A673 (cell line): ENCODE measurements around the gene GLDC. TPM values are rescaled to one million over a fixed set of nuclear protein-coding genes. Genes with fewer than 3 reads are reported as not detected.

ENCODE experiments used
- BruUV-seq: library from RNA; stranded (reverse); fragments of 400-500 nt; replicated peaks from 2 replicates; lab custom pipeline; 2021; lab: Mats Ljungman, UMichigan
- CTCF ChIA-PET: fragments of 300-600 bp; sonication (Branson Sonifier 250); formaldehyde crosslinking; loops from one replicate; lab custom pipeline; 2022; ENCODE audit warnings: antibody characterized with exemption; lab: Charles Lee
- POLR2A ChIA-PET: fragments of 300-600 bp; sonication (Branson Sonifier 250); formaldehyde crosslinking; loops from one replicate; lab custom pipeline; 2022; ENCODE audit warnings: antibody characterized with exemption; ENCODE audit not compliant: low non-redundant PET; lab: Charles Lee
- DNase-seq: peaks from one replicate; pipeline ENCODE4 v3.0.0-alpha.2; 2015; ENCODE audit warnings: low spot score
- H3K27ac ChIP-seq: fragments of 200-600 bp; sonication (generic); 2 replicates; pipeline ENCODE4 v1.5.1; 2016; ENCODE audit warnings: mixed run types, low read depth, mild to moderate bottlenecking, mixed read lengths, antibody characterized with exemption, low read length; ENCODE audit not compliant: poor library complexity, severe bottlenecking
- H3K27me3 ChIP-seq: fragments of 200-600 bp; sonication (generic); replicated peaks from 2 replicates; pipeline ENCODE4 v1.6.1; 2017; ENCODE audit warnings: mixed run types, low read depth, mild to moderate bottlenecking, mixed read lengths, antibody characterized with exemption, low read length; ENCODE audit not compliant: insufficient read depth, poor library complexity
- H3K36me3 ChIP-seq: fragments of 200-600 bp; sonication (generic); 2 replicates; pipeline ENCODE4 v1.6.1; 2016; ENCODE audit warnings: mixed run types, mild to moderate bottlenecking, mixed read lengths, antibody characterized with exemption, low read length; ENCODE audit not compliant: insufficient read depth, poor library complexity, severe bottlenecking
- H3K4me1 ChIP-seq: fragments of 200-600 bp; sonication (generic); 2 replicates; pipeline ENCODE4 v1.6.1; 2017; ENCODE audit warnings: mixed run types, mild to moderate bottlenecking, mixed read lengths, antibody characterized with exemption, low read length; ENCODE audit not compliant: insufficient read depth, poor library complexity, severe bottlenecking
- H3K4me3 ChIP-seq: fragments of 200-600 bp; sonication (generic); 2 replicates; pipeline ENCODE4 v1.5.1; 2016; ENCODE audit warnings: low read depth, mixed run types, mild to moderate bottlenecking, mixed read lengths, low read length; ENCODE audit not compliant: poor library complexity, severe bottlenecking
- H3K9me3 ChIP-seq: fragments of 200-600 bp; sonication (generic); 2 replicates; pipeline ENCODE4 v1.6.1; 2016; ENCODE audit warnings: mixed run types, low read depth, mild to moderate bottlenecking, mixed read lengths, antibody characterized with exemption, low read length; ENCODE audit not compliant: poor library complexity, severe bottlenecking
- CTCF ChIP-seq: fragments of 300-800, 200-600 bp; sonication (generic); conservative IDR thresholded peaks from 2 replicates; pipeline ENCODE4 v1.5.1; 2017; ENCODE audit warnings: low read depth, mild to moderate bottlenecking, antibody characterized with exemption, low read length, moderate library complexity, mixed read lengths
- EZH2 ChIP-seq: fragments of 200-600 bp; sonication (generic); IDR thresholded peaks from 2 replicates; pipeline ENCODE4 v1.6.1; 2017; ENCODE audit warnings: borderline replicate concordance, low read depth, mild to moderate bottlenecking, mixed read lengths, antibody characterized with exemption, low read length; ENCODE audit not compliant: poor library complexity, severe bottlenecking
- intact Hi-C: fragments of 100-400 bp; cut with micrococcal nuclease; formaldehyde crosslinking; loops from one replicate; pipeline ENCODE4 v1.10.0; 2022; ENCODE audit not compliant: unreplicated experiment
- total RNA-seq: library from RNA; stranded (reverse); gene quantifications from 2 replicates; pipeline ENCODE4 v1.2.3, GENCODE V29; 2021

Gene GLDC
- total RNA-seq, 1 experiment from 2014 or later: 0.32 TPM

GRCh38 chr9:6551136-6551535 lies 94.4 kb downstream of the GLDC start:
- Histone ChIP-seq H3K27ac (no peak overlapping the region), H3K9me3 (no peaks in the 10 kb centered on the region), H3K4me1 (no peaks in the 10 kb centered on the region), H3K4me3 (no peak overlapping the region), H3K36me3 (no peaks in the 10 kb centered on the region), H3K27me3 (no peaks in the 10 kb centered on the region)
- intact Hi-C loops: no loop called here
- no TSS peak for BruUV-seq
- TF ChIP-seq EZH2: no peak
- TF ChIP-seq CTCF: no peak
- POLR2A ChIA-PET: no interaction called here
- CTCF ChIA-PET: no interaction called here
- DNase-seq: no peak

- Histone ChIP-seq H3K36me3 (no peaks in the 10 kb centered on the region), H3K27ac (no peak overlapping the region), H3K4me1 (no peaks in the 10 kb centered on the region), H3K27me3 (no peaks in the 10 kb centered on the region), H3K9me3 (no peaks in the 10 kb centered on the region), H3K4me3 (no peak overlapping the region)
- ChIA-PET POLR2A (no interaction called here), CTCF (no interaction called here)
- no peak for TF ChIP-seq EZH2
- no peak for TF ChIP-seq CTCF
- BruUV-seq: no TSS peak
- intact Hi-C loops: no loop called here
- no peak for DNase-seq
Measured at GRCh38 chr9:6549106-6549800, 96.3 kb downstream of the GLDC start.

GRCh38 chr9:6545017-6545691 lies 100.4 kb downstream of the GLDC start:
- no peaks in the 10 kb centered on the region for H3K9me3 ChIP-seq

More at GRCh38 chr9:6545017-6545691, 100.4 kb downstream of the GLDC start:
- no TSS peak for BruUV-seq
- intact Hi-C loops: no loop called here
- no peaks in the 10 kb centered on the region for H3K4me1 ChIP-seq
- no peaks in the 10 kb centered on the region for H3K27me3 ChIP-seq
- no peak overlapping the region for H3K4me3 ChIP-seq
- TF ChIP-seq EZH2 (no peak), CTCF (no peak)
- DNase-seq: no peak
- POLR2A ChIA-PET: no interaction called here
- CTCF ChIA-PET: no interaction called here
- no peaks in the 10 kb centered on the region for H3K36me3 ChIP-seq
- no peak overlapping the region for H3K27ac ChIP-seq
